HG03066 (cell line): ENCODE results near the gene CATSPERB.

Experiments used
- ATAC-seq: cut with Tn5 transposase; IDR thresholded peaks from one replicate; pipeline ENCODE4 v1.9.1; 2021; ENCODE audit warnings: low read depth; ENCODE audit not compliant: unreplicated experiment

Gene CATSPERB, protein sequence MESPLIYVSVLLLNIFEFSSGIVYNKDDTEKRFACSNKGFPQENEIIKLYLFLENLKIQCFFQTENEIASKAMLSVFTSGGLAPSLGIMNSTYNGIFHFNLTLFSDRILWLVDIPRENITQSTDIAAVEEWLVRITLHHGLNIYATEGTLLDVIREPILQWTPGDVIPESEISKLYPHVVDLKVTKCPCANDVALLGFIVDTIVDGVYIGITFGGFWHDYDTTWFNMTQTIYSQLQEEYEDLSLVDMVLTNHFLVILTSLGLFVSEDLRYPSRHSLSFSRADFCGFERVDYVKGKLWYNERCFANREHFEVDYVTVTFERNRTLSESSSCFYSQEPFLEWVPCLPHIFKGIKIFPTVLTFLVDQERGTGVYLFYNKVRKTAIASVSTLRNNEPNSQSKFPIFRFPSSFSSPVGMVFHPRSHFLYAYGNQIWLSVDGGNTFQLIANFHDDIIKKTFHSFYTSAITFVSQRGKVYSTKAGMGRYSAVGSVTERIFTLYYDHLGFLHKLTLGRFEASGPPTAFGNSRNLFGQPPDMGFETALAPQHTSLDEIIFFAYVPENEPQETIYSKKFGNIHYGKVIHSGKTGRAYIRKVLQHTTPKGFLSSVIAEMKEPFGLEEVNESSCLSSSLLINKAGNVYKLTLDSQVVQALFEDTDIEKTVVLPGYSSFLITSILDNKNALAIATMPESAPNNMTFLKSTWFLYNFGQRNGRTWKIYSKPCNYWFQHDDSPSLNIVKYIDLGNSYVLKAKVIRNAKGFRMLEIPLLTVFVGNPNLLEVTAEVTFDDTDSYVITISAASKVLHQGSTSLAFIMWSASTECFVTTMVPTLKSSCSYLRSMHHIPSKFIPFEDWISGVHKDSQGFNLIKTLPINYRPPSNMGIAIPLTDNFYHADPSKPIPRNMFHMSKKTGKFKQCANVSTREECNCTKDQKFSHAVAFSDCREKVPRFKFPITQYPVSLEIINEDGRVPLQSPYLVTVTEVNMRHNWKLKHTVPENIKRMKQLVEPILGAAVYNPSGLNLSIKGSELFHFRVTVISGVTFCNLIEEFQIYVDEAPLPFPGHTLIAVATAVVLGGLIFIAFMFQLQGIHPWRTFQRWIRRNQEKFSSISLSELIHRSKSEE

DNA sequence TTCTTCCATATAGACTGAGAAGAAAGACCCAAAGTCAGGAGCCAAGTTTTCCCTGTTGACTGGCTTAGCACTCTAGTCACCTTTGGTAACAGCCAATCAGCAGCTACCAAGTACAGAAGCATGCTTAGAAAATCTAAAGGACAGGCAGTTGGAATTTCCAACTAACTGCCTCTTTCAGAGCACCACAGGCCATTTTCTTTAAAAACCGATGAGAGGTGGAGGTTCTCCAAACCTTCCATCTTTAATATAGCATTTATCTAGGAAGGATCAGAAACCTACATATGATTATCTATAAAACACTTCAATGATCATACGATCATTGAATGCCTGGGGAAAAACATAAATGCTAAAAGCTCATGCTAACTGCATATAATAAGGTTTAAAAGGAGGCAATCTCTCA lies at the start of gene CATSPERB:
Gene CATSPERB (minus strand): TSS at position 101 of the 400 bp plus-strand sequence. CDS start 2,607 bp downstream, outside the sequence.
- ATAC-seq = no peak

DNA sequence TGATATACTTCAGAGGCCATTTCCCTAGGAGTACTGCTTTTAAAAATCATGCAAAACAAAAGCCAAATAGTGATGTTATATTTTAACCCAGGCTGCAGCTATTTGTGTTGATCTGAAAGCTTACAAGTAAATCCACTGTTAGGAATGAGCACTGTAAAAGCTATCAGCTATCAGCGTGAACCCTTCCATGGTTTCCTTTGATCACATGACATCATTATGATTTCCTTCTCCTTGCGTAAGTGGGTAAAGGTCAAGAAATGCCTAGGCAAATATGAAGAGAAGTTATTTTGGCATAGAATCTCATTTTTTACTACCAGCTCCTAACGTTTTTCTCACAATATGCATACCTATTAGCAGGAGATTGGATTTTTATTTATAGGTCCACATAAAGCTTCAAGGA lies 48.6 kb upstream of the CATSPERB start:
- no peak for ATAC-seq

DNA sequence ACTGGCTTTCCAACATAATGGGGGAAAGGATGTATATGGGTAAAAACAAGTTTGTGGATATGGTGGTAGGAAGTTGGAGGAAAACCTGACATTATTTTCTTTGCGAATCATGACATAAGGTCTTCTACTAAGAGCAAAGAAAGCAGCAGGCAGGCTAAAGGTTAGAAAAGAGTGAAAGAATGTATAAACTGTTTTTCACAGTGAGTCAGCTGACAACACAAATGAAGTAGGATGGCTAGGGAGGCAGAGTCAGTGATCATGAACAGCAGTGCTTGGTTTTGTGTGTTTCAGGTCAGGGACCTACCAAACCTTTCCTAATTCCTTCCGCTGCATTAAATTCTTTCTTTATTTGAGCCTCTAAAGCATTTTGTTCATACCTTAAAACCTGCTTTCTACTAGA lies 46.3 kb upstream of the CATSPERB start:
- no peak for ATAC-seq

DNA sequence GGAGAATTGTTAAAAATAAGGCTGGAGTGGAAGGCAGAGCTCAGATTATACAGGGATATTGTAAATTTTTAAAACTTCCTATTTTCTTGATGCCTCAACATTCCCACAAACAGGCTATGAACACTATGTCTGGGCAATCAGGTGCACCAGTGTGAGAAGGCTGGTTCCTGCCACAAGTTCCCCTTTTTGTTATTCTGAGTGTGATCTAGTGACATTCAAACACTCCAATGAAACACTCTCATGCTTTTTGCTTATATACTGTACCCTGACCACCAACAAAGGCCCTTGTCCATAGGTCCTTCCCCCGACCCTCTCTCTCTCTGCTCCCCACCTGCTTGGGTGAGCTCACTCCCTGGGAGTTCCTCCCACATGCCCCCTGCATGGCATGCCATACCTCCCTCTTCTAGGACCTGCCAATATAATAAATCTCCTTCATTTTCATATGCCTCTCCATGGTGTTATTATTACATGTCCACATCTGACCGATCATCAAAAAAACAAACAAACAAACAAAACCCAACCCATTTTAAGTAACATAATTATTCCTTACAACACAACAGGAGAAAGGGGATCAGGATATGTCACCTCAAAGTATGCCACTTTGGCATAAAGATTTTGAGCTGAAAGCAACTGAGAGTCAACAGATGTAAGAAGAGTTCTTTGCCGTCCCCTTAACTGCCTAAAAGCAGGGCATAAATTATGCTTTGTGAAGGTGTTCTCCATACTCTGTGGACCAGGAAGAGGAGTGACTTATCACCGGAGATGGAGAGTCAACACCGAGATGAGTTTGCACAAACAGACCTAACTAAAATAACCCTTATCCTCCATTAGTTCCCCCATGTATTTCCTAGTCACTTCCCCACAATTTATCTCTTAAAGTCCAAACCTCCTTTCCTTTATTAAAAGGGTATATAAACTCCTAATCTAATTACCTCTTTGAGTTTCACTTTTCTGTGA lies 42.5 kb upstream of the CATSPERB start:
- no peak for ATAC-seq

DNA sequence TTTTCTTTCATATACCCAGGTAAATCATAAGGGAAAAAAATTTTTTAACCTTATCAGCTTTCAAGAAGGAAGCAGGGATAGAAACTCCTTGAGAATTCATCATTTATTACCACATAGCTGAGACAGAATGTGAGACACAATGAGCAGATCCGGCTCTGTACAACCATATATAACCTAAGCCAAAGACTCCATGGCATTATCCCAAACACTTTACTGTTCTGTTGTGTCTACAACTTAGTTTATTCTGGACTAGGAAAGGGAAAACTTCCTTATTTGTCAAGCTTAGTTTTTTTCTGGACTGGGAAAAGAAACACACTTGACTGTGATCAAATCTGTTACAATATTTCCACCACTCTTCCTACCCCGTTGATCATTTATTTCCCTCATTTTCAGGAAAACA lies 38.3 kb upstream of the CATSPERB start:
- no peak for ATAC-seq

DNA sequence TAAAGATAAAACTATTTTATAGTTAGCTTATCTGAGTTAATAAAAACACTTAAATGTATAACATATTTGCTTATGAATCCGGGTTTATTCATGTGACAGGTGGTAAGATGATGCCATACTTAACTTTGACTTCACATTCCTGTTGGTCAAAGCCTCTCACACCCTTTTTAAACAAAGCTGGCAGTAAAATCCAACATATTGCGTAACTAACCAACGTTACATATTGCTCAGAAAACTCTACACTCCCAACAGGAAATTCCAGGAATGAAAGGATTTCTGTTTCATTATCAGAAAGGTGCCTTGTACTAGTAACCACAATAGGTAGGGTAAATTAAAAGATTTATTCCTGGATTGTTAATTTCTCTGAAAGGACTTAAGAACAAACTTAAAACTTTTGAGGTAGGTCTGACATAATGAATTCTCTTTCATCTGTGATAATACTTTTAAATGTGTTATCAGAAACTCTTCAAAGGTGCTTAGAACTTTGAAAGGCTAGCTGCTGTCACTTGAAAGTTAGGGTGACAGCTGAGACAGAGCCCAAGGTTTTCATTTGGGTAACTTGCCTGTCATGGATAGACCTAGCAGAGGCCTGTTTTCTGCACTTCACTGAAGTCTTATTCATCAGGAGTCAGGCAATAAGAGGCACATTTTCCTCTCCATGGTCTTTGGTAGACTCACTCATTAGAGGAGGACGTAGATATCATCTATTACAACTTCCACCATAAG lies 23.8 kb upstream of the CATSPERB start:
- ATAC-seq = no peak

DNA sequence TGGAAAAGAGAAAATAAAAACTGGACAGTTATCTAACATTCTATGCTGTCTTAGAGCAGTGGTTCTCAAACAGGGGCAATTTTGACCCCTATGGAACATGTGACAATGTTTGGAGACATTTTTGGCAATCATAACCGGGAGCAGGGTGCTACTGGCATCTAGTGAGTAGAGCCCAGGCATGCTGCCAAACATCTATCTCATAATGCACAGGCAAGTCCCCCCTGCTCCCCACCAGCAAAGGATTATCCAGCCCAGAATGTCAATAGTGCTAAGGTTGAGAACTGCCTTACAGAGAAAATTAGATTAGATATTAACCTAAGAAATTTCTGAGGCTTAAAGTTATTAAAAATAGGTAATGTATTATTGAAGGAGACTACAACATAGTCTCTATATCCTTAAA lies 22.9 kb upstream of the CATSPERB start:
- ATAC-seq = no peak

DNA sequence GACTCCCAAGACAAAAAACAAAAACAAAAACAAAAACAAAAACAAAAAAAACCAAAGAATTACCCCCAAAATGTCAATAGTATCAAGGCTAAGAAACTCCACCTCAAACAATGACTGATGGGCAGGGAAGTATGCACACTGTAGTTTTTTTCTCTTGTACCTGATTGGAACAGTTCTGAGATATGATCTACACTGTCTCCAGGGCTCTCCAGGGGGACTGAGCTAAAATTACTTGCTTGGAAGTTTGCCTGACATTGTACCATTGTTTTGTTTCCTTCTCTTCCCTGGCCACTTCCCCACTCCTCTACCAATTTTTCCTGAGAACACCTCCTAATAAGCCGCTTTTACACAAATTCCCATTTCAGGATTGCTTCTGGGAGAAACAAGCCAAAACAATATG lies 22.3 kb upstream of the CATSPERB start:
- ATAC-seq = no peak

DNA sequence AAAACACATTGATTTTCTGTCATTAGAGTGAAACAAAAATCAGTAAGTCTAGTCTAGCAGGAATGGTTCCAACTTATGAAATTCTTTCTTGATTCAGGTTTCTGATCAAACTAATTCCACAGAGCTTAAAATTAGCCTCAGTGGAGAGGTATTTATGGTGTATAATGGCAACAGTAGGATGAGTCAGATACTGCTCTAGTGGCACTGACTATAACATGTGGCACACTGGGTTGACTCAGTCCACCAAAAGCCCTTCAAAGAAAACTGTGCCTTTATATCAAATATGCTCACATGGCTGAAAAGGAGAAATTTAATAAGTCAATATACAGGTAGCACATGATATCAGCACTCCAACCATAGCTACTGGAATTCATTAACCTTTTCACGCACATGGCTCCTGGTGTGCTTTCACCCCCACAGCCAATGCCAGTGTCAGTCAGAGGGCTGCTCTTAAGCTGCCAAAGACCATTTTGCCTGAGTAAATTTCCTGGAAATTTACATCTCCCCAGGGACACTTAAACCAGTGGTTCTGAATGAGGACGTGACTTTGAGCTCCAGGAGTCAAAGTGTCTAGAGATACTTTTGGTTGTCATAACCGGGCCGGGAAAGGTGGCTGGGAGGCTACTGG lies 21.7 kb upstream of the CATSPERB start:
- no peak for ATAC-seq

DNA sequence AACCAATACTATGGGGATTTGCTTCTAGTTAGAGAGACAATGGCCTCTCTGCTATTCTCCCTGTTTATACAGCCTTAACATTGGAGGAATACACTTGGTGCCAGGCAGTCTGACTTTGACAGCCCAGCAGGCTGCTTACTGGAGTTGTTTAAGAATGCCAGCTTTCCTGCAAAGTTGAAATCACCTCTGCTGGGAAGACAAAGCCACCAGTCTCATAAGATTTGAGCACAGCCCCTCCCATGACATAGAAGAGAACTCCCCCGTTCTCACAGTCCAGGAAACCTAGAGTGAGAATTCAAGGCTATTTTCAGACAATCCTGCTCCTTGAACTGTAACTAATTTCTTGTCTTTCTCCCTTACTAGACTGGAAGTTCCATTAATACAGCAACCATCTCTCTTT lies 21.1 kb upstream of the CATSPERB start:
- no peak for ATAC-seq

DNA sequence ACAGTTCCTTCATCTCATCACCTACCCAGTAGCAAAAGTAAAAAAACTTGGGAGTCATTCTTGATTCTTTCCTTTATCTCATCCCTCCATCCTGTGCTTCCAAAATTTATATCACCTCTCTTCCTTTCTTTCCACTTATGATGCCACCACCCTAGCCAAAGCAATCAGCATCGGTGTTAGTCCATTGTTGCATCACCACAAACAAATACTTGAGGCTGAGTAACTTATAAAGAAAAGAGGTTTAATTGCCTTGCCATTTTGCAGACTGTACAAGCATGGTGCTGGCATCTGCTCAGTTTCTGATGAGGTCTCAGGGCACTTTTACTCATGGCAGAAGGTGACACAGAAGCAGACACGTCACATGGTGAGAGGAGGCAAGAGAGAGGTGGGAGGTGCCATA lies 19.8 kb upstream of the CATSPERB start:
- no peak for ATAC-seq

DNA sequence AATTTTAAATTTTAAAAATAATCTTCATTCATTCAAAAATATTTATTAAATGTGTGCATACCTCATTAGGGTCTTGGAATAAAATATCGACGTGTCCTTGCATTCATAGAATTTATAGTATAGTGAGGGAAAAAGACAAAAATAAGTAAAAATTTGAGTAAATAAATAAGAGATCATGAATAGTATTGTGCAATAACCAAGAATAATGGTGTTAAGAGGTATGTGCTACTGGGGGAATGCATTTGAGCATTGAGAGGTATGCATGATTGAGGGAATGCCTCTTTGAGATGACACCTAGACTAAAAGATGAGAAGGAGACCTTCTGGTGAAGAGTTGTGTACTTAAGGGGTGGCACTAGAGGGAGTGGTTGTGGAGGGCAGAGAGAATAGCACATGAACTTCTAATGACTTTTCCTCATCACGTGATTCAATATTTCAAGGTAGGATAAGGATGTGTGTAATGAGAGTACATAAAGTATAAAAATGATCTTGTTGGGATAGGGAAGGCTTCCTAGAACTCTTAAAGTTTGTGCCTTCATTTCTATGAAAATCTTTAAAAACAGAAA lies 18.8 kb upstream of the CATSPERB start:
- no peak for ATAC-seq

DNA sequence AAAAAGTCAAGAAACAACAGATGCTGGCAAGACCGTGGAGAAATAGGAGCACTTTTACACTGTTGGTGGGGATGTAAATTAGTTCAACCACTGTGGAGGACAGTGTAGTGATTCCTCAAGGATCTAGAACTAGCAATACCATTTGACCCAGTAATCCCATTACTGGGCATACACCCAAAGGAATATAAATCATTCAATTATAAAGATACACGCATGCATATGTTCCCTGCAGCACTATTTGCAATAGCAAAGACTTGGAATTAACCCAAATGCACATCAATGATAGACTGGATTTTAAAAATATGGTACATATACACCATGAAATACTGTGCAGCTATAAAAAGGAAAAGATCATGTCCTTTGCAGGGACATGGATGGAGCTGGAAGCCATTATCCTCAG lies 18.0 kb upstream of the CATSPERB start:
- no peak for ATAC-seq

DNA sequence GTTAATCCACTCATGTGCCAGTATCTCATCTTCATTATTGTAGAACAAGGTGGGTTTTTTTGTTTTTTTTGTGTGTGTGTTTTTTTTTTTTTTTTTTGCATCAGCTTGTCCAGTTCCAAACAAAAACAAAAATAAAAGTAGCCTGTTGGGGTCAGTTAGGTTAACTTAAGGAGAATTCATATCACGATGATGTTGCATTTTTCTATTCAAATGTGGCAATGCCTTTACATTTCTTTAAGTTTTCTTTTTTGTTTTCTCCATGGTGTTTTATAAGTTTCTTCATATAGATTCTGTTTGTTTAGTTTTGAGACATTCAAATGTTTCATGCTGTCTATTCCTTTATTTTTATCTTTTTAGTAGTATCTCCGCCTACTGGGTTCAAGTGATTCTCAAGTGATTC lies 16.2 kb upstream of the CATSPERB start:
- no peak for ATAC-seq

DNA sequence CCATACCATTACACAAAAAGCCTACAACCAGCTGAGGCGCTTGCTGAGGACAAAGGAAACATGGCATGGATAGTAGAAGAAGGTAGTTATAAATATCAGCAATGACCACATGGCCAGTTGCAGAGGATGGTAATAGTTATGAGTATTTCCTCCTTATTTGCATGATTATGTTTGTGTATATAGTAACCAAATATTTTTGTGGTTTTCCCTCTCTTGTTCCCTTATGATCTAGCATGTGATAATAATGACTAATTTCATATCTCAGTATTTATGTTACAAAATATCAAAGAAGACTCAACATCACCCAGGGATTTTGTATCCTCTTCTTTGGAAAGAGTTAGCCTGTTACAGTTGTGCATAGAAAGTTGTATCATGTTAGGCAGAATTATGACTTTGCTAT lies 13.5 kb upstream of the CATSPERB start:
- ATAC-seq = no peak

DNA sequence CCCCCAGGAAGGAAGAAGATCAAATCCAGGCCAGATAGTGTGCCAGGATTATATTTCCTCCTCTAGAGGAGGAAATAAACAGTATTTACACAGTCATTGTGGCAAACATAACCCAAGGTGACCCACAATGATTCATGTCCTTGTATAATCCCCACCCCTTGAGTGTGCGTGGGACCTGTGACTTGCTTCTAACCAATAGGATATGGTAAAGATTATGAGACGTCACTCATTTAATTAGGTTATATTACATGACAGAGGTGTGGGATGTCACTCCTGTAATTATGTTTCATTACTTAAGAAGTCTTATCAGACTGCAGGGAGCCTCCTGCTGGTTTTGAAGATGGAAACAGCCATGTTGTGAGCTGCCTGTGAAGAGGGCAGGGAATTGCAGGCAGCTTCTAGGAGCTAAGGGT lies 12.2 kb upstream of the CATSPERB start:
- ATAC-seq = no peak

DNA sequence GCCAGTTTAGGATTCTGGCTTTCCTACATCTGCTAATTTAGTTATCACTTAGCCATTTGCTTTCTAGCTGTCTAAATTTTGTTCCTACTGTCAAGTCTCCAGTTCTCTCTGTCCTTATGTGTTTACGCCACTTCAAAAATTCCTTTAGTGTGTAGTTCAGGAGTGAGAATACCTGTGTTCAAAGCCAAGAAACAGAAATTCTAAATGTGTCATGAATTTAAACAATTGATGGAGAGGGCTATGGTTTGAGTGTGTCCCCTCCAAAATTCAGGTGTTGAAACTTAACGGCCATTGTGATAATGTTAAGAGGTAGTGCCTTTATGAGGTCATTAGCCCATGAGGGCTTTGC lies 11.4 kb upstream of the CATSPERB start:
- ATAC-seq = no peak

DNA sequence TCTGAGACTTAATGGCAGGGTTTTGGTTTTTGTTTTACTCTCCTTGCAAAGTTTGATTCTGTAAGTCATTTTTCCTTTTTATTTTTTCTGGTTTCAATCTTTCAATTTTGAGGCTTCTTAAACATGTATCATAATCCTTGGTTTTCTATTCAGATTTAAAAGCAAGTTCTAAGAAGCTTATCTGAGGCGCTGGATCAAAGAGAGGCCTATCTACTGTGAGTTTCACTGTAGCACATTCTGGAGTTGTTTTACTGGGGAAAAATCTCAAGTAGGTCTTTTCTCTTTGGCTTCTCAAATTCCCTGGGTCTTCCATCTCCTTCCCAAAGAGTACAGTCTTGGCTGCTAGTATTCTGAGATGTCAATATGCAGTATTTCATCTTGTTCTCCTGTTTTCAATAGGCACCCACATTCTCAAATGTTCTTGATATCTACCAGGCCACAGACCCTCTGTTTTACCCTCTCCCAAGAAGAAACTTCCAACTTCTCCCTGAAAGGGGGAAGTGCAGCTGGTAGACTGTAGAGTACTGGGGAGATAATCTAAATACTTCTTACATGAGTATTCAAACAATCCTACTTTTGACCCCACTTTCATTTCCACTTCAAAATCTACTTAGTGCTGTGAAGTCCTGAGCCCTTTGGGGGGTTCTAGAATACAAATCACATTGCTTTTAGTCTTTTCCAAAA lies 10.9 kb upstream of the CATSPERB start:
- ATAC-seq = no peak
